ENCODE data around the gene CYP11A1. TPM values are rescaled to one million over a fixed set of nuclear protein-coding genes. Genes with fewer than 3 reads are reported as not detected.

CYP11A1 gene
- total RNA-seq, 1 donor from 2014 or later: not detected

GRCh38 chr15:74318376-74319137 lies 48.9 kb downstream of the CYP11A1 start:
- Mint-ChIP-seq H3K27ac (no peak overlapping the region), H3K4me3 (no peak overlapping the region), H3K27me3 (no peaks in the 10 kb centered on the region), H3K4me1 (peaks cover 20% of the 10 kb centered on the region), H3K9me3 (no peaks in the 10 kb centered on the region), H3K36me3 (ENCODE audit: low read depth) (no peaks in the 10 kb centered on the region)
- intact Hi-C loops (cut with micrococcal nuclease): no loop called here
- DNase-seq (no peak), ATAC-seq (ENCODE audit: low read depth) (no peak)
- no peak for TF ChIP-seq CTCF (IDR thresholded peaks at IDR 0.05)
- CTCF ChIA-PET: no interaction called here
- POLR2A ChIA-PET: interaction anchor here (0.6 kb wide), 1 partner anchor 194 kb away, joined by 7 read pairs; no protein-coding TSS in a partner anchor

- intact Hi-C loops (cut with micrococcal nuclease): no loop called here
- ATAC-seq (ENCODE audit: low read depth) (no peak), DNase-seq (no peak)
- CTCF ChIA-PET: no interaction called here
- Mint-ChIP-seq H3K27me3 (no peaks in the 10 kb centered on the region), H3K4me3 (no peak overlapping the region), H3K36me3 (ENCODE audit: low read depth) (no peaks in the 10 kb centered on the region), H3K9me3 (no peaks in the 10 kb centered on the region), H3K4me1 (peaks cover 20% of the 10 kb centered on the region), H3K27ac (no peak overlapping the region)
- POLR2A ChIA-PET: no interaction called here
- TF ChIP-seq CTCF (IDR thresholded peaks at IDR 0.05): no peak
These were observed 49.5 kb downstream of the CYP11A1 start for GRCh38 chr15:74317820-74318375.

- H3K27ac Mint-ChIP-seq: no peak overlapping the region
These were observed 51.3 kb downstream of the CYP11A1 start for GRCh38 chr15:74316141-74316540.

GRCh38 chr15:74315626-74316025 lies 51.8 kb downstream of the CYP11A1 start:
- Mint-ChIP-seq H3K36me3 (ENCODE audit: low read depth) (no peaks in the 10 kb centered on the region), H3K9me3 (no peaks in the 10 kb centered on the region), H3K27me3 (no peaks in the 10 kb centered on the region), H3K27ac (no peak overlapping the region), H3K4me1 (peaks cover 20% of the 10 kb centered on the region), H3K4me3 (no peak overlapping the region)
- intact Hi-C loops (cut with micrococcal nuclease): no loop called here
- no peak for TF ChIP-seq CTCF (IDR thresholded peaks at IDR 0.05)
- CTCF ChIA-PET: no interaction called here
- ATAC-seq (ENCODE audit: low read depth) (no peak), DNase-seq (no peak)
- POLR2A ChIA-PET: interaction anchor here (0.7 kb wide), 1 partner anchor 819 kb away, joined by 8 read pairs; no protein-coding TSS in a partner anchor

More at GRCh38 chr15:74316141-74316540, 51.3 kb downstream of the CYP11A1 start:
- TF ChIP-seq CTCF (IDR thresholded peaks at IDR 0.05): no peak
- ChIA-PET POLR2A (interaction anchor here (0.7 kb wide), 1 partner anchor 819 kb away, joined by 8 read pairs; no protein-coding TSS in a partner anchor), CTCF (no interaction called here)
- Mint-ChIP-seq H3K9me3 (no peaks in the 10 kb centered on the region), H3K4me3 (no peak overlapping the region), H3K4me1 (peaks cover 20% of the 10 kb centered on the region), H3K36me3 (ENCODE audit: low read depth) (no peaks in the 10 kb centered on the region), H3K27me3 (no peaks in the 10 kb centered on the region)
- DNase-seq (no peak), ATAC-seq (ENCODE audit: low read depth) (no peak)
- intact Hi-C loops (cut with micrococcal nuclease): no loop called here

- H3K27ac Mint-ChIP-seq: no peak overlapping the region
- ATAC-seq (ENCODE audit: low read depth) (no peak), DNase-seq (no peak)
- TF ChIP-seq CTCF (IDR thresholded peaks at IDR 0.05): no peak
- CTCF ChIA-PET: no interaction called here
- H3K4me1 Mint-ChIP-seq: peaks cover 19% of the 10 kb centered on the region
- H3K4me3 Mint-ChIP-seq: no peak overlapping the region
- POLR2A ChIA-PET: no interaction called here
- H3K9me3 Mint-ChIP-seq: no peaks in the 10 kb centered on the region
- no peaks in the 10 kb centered on the region for H3K36me3 Mint-ChIP-seq (ENCODE audit: low read depth)
- H3K27me3 Mint-ChIP-seq: no peaks in the 10 kb centered on the region
- intact Hi-C loops (cut with micrococcal nuclease): no loop called here
These were observed 52.5 kb downstream of the CYP11A1 start for GRCh38 chr15:74314795-74315438.
